ENCODE results near the gene FRAS1.

DNA sequence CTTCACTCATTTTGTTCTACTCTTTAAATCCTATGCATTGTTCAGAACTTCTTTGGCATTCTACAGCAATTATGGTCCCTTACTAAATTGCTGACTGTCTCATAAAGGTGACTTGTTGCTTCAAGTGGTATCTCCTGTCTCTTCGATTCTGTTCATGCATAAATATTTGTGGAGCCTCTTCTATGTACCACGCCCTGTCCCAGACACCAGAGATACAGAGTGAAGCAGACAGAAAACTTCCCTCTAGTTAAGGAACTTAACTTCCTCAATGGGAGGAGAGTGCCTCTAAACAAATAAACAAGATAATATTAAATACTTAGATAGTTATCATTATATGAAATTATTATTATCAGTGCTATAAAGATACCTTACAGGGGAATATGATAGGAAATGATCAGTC, 235.7 kb downstream of the FRAS1 start:
- no peak for TF ChIP-seq POLR2AphosphoS5 (IDR thresholded peaks at IDR 0.05; ENCODE audit: low read depth, low read length)
- no peak for TF ChIP-seq SIN3A (IDR thresholded peaks at IDR 0.05; ENCODE audit: borderline replicate concordance, insufficient read depth, low read length)

Data from PFSK-1 (cell line).